AG08395 (cell line): ENCODE data around the gene SLC17A6.

ENCODE experiments used
- DNase-seq: peaks from one replicate; pipeline ENCODE4 v3.0.0; 2012; ENCODE audit warnings: mixed read lengths, low spot score

Gene SLC17A6

GRCh38 chr11:22337596-22338485 lies at the start of gene SLC17A6:
Gene SLC17A6, plus strand, starts transcription at chr11:22338381. Its CDS starts 153 bp downstream, at chr11:22338534.
- peak; percentile 13 for DNase-seq

GRCh38 chr11:22302368-22302767 lies 35.8 kb upstream of the SLC17A6 start:
- no peak for DNase-seq

GRCh38 chr11:22304337-22304961 lies 33.7 kb upstream of the SLC17A6 start:
- peak; percentile 21 for DNase-seq

GRCh38 chr11:22317656-22318055 lies 20.5 kb upstream of the SLC17A6 start:
- DNase-seq: no peak

- no peak for DNase-seq
These were observed 6.4 kb upstream of the SLC17A6 start for GRCh38 chr11:22331771-22332170.

- DNase-seq: no peak
These were observed 1.6 kb upstream of the SLC17A6 start for GRCh38 chr11:22336587-22336986.

- no peak for DNase-seq
These were observed 1.4 kb downstream of the SLC17A6 start for GRCh38 chr11:22339611-22340010.

- no peak for DNase-seq
These were observed 2.1 kb downstream of the SLC17A6 start for GRCh38 chr11:22340235-22340634.

GRCh38 chr11:22340701-22341587 lies 2.8 kb downstream of the SLC17A6 start:
- no peak for DNase-seq

GRCh38 chr11:22341588-22341931 lies 3.4 kb downstream of the SLC17A6 start:
- DNase-seq: no peak

GRCh38 chr11:22342211-22343031 lies 4.2 kb downstream of the SLC17A6 start:
- no peak for DNase-seq

- DNase-seq: no peak
These were observed 4.8 kb downstream of the SLC17A6 start for GRCh38 chr11:22343032-22343324.

GRCh38 chr11:22343371-22344032 lies 5.3 kb downstream of the SLC17A6 start:
- no peak for DNase-seq

- no peak for DNase-seq
These were observed 5.9 kb downstream of the SLC17A6 start for GRCh38 chr11:22344081-22344480.

- no peak for DNase-seq
These were observed 8.1 kb downstream of the SLC17A6 start for GRCh38 chr11:22346282-22346681.

GRCh38 chr11:22347857-22348487 lies 9.8 kb downstream of the SLC17A6 start:
- DNase-seq: no peak

- no peak for DNase-seq
These were observed 11.3 kb downstream of the SLC17A6 start for GRCh38 chr11:22349491-22349890.

GRCh38 chr11:22359295-22359694 lies 21.1 kb downstream of the SLC17A6 start:
- no peak for DNase-seq

GRCh38 chr11:22371160-22371559 lies 33.0 kb downstream of the SLC17A6 start:
- DNase-seq: no peak

- no peak for DNase-seq
These were observed 48.9 kb downstream of the SLC17A6 start for GRCh38 chr11:22387126-22387525.
